GM18870 (cell line): ENCODE measurements around the gene SERPINE1.
"Not testable (repeated sequence)": the region's sequence is repeated elsewhere in the genome, so short reads cannot be mapped to it uniquely, and the experiment has no call there.

Source experiments
- ATAC-seq: cut with Tn5 transposase; IDR thresholded peaks from one replicate; pipeline ENCODE4 v1.9.1; 2021; ENCODE audit warnings: moderate library complexity; ENCODE audit not compliant: unreplicated experiment

SERPINE1 gene

GRCh38 chr7:101100858-101101847, 25.8 kb upstream of the SERPINE1 start:
- no peak for ATAC-seq

- ATAC-seq, result no peak
These were observed 24.9 kb upstream of the SERPINE1 start for GRCh38 chr7:101102026-101102425.

DNA sequence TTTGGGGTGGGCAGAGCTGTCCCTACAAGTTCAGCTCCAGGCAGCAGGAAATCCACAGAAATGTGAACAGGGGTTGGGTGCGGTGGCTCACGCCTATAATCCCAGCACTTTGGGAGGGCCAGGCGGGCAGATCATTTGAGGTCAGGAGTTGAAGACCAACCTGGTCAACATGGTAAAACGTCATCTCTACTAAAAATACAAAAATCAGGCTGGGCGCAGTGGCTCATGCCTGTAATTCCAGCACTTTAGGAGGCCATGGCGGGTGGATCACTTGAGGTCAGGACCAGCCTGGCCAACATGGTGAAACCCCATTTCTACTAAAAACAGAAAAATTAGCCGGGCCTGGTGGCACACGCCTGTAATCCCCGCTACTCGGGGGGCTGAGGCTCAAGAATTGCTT, 23.2 kb upstream of the SERPINE1 start:
- ATAC-seq, result not testable (repeated sequence)

DNA sequence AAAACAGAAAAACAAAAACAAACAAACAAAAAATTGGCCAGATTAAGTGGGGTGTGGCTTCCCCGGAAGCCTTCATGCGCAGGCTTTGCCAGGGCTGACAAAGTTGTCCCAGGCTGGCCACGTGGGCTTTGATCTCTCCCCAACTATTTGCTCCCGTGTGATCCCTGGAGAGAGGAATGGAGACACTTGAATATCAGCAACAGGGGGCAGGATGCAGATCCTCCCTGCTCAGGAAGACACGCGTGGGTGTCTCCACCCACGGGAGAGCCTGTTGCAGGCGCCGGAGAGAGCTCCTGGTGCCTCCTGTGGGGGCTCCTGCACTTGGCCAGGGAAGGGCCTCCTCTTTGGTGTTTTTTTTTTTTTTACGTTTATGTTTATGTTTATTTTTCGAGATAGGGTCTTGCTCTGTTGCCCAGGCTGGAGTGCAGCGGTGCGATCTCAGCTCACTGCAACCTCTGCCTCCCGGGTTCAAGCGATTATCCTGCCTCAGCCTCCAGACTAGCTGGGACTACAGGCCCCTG, 22.7 kb upstream of the SERPINE1 start:
- no peak for ATAC-seq

DNA sequence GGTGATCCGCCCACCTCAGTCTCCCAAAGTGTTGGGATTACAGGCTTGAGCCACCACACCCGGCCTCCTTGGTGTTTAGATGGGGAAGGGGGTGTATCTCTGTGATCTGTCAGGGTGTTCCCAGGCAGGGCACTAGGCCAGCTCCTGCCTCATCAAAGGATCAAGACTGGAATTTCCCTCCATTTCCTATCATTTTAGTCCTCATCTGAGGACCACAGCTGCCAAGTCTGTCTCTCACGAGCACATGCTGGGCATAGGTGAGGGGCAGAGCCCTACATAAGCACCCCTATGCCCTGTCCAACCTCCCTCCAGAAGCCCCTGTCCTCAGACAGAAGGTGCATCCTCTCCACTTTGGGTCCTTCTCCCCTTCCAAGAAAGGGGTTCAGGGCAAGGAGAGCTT, 22.1 kb upstream of the SERPINE1 start:
- no peak for ATAC-seq

DNA sequence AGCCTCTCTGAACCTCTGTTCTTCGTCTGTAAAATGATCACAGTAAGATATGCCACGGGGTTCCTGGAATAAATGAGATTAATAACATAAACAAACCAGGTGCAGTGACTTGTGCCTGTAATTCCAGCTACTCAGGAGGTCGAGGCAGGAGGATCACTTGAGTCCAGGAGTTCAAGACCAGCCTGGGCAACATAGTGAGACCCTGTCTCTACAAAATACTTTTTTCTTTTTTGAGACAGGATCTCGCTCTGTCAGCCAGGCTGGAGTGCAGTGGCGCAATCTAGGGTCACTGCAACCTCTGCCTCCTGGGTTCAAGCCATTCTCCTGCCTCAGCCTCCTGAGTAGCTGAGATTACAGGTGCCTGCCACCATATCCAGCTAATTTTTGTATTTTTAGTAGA, 21.7 kb upstream of the SERPINE1 start:
- ATAC-seq, result not testable (repeated sequence)

DNA sequence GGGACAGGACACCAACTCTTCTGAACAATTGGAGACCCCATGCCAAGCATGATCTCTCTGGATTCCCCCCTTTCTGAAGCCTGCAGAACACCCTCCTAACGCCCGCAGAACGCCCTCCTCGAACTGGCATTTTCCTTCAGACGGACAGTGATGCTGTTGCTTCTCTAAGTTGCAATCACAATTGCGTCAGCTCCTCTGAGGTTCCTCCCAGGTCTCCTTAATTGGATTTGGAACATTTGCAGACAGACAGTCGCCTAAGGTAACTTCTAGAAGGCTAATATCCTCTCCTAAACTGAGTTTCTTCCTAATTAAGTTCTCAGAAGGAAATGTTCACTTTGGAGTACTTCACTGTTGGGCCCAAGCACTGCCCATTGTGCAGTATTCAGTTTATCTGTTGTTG, 20.5 kb upstream of the SERPINE1 start:
- no peak for ATAC-seq

GRCh38 chr7:101108330-101108857, 18.5 kb upstream of the SERPINE1 start:
- no peak for ATAC-seq

DNA sequence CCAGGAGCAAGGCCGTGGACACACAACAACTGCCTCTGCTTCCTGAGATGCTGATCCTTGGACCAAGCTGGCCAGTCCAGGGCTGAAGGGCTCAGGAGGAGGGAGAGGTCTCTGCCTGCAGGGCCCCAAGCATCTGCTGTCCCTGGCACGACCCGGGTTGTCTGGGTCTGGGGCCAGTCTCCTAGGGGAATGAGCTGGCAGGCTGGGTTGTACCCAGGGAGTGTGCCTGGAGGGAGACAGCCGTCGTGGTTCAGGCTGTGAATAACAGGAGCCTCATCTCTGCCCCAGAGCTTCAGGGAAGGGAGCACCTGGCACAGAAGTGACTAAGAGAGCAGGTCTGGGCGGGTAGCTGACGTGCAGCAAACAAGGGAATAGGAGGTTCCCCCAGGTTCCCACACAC, 17.9 kb upstream of the SERPINE1 start:
- no peak for ATAC-seq

DNA sequence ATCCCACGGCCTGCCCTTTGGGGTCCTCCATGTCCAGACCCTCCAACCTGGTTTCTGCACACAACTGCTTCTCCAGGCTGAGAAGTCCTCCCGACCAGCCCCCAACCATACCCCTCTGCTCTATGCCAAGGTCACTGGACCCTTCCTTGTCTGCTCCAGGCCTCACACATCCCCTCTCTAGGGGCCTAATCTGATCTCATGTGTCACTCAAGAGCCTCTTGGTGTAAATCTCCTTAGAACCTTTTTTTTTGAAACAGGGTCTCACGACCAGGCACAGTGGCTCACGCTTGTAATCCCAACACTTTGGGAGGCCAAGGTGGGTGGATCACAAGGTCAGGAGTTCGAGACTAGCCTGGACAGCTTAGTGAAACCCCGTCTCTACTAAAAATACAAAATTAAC, 17.5 kb upstream of the SERPINE1 start:
- ATAC-seq, result no peak

DNA sequence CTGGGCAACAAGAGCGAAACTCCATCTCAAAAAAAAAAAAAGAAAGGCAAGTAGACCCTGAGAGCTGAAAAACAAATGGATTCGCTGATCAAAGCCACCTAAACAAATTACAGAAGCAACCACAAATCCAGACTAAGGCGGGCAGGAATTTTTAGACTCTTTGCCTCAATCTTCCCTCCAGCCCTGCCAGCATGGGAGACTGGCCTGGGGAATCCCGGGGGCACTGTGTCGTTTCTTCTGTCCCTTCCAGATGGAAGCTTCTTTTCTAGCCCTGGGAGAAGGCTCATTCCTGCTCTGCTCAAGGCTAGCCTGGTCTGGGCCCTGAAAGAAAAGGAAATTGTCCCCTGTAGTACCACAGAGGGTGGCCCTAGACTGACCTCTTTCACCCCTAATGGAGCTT, 15.6 kb upstream of the SERPINE1 start:
- no peak for ATAC-seq

DNA sequence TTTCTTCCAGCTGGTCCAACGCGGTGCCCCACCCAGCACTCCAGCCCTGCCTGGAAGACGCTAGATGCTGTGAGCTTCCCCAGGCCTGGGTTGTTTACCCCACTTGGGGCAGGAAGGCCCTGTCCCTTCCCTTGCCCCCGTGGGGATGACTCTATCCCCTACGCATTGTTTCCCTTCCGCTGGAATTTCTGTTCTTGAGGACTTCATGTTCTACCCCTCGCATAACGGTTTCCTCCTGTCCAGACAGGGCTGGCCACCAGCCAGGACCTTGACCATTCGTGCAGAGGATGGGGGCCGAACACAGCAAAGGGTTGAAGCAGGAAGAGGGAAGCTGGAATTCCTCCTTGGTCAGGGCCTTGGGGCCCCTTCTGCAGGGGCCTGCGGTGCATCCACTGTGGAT, 14.7 kb upstream of the SERPINE1 start:
- ATAC-seq, result no peak

- not testable (repeated sequence) for ATAC-seq
These were observed 13.8 kb upstream of the SERPINE1 start for GRCh38 chr7:101113140-101113539.

GRCh38 chr7:101113836-101114235, 13.1 kb upstream of the SERPINE1 start:
- ATAC-seq, result no peak

DNA sequence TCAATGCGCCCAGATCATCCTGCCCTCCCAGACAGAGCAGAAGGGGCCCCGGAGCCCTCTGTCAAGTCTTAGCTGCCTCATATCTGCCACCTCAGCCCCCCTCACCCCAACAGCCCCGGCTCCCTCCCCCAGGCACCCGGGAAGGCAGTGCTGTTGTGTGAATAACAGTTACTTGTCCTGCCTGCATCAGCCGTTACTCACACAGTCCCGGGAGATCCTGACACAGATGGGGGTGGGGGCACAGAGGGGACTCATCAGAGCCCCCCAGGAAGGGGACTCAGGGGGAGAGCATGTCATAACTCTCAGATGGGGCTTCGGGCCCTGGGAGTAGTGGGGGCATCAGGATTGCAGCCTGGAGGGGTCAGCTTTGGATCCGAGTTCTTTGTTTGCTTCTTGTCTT, 12.4 kb upstream of the SERPINE1 start:
- ATAC-seq, result no peak

DNA sequence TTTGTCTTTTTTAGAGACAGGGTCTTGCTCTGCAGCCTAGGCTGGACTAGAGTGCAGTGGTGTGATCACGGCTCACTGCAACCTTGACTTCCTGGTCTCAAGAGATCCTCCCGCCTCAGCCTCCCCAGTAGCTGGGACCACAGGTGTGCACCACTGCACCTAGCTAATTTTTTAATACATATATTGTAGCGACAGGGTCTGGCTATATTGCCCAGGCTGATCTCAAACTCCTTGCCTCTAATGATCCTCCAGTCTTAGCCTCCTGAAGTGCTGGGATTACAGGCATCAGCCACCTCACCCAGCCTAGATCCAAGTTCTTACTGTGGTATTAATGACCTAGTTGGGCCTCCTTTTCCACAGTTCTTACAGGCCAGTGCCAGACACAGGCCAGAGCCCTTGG, 11.7 kb upstream of the SERPINE1 start:
- ATAC-seq, result no peak

DNA sequence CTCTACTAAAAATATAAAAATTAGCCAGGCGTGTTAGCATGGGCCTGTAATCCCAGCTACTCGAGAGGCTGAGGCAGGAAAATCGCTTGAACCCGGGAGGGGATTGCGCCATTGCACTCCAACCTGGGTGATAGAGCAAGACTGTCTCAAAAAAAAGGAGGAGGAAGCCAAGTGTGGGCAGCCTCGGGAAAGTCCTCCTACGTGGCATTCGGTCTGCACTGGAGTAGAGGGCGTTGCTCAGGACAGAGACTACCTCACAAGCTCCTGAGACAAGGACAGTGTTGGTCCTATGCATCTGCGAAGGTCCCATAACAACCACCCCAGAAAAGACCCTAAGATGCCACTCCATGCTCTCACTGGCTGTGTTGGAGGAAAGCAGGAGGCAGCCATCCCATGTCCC, 10.0 kb upstream of the SERPINE1 start:
- ATAC-seq, result no peak

DNA sequence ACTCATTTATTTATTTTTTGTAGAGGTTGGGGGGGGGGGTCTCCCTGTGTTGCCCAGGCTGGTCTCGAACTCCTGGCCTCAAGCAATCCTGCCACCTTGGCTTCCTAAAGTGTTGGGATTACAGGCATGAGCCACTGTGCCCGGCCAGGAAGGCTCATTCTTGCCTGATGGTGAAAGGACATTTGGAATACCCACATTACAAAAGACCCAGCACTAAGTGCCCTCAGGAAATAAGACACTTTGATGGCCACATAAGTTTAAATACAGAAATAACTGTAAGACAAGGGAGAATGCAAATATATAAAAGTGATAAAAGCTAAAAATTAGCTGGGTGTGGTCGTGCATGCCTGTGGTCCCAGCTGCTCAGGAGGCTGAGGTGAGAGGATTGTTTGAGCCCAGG, 8.0 kb upstream of the SERPINE1 start:
- ATAC-seq, result no peak

GRCh38 chr7:101119876-101120275, 7.0 kb upstream of the SERPINE1 start:
- no peak for ATAC-seq

- ATAC-seq, result no peak
These were observed 6.6 kb upstream of the SERPINE1 start for GRCh38 chr7:101120315-101120714.

GRCh38 chr7:101121631-101121990, 5.3 kb upstream of the SERPINE1 start:
- ATAC-seq, result not testable (repeated sequence)
